Cardiac fibroblast (primary cell): ENCODE data around the gene CD22.

Source experiments
- DNase-seq, 2 donors: peaks; one replicate each; pipeline versions ENCODE4 v3.0.0 to v3.0.0-alpha.2; 2010; ENCODE audit warnings: low read depth in 2 of 2
- H3K4me3 ChIP-seq, 2 donors: replicated peaks in 1 of 2; 1 replicate in 1 of 2; 2 replicates in 1 of 2; pipeline ENCODE4 v1.5.1; 2011; ENCODE audit warnings: low read depth in 2 of 2, low read length in 2 of 2, mild to moderate bottlenecking in 2 of 2, moderate library complexity in 1 of 2
- CTCF ChIP-seq: IDR thresholded peaks from one replicate; pipeline ENCODE4 v1.5.1; 2011; ENCODE audit warnings: low read depth, mild to moderate bottlenecking, low read length, inconsistent platforms

CD22 gene

GRCh38 chr19:35301961-35302360 lies 27.0 kb upstream of the CD22 start:
- no peak overlapping the region for H3K4me3 ChIP-seq
- TF ChIP-seq CTCF: no peak
- no peak for DNase-seq

GRCh38 chr19:35302446-35302845 lies 26.5 kb upstream of the CD22 start:
- no peak for TF ChIP-seq CTCF
- H3K4me3 ChIP-seq: no peak overlapping the region
- DNase-seq: no peak

- TF ChIP-seq CTCF: no peak
- H3K4me3 ChIP-seq: no peak overlapping the region
Observed at GRCh38 chr19:35303357-35303915, 25.6 kb upstream of the CD22 start.

GRCh38 chr19:35304036-35304435 lies 25.0 kb upstream of the CD22 start:
- H3K4me3 ChIP-seq: no peak overlapping the region
- DNase-seq: no peak
- TF ChIP-seq CTCF: no peak

More at GRCh38 chr19:35303357-35303915, 25.6 kb upstream of the CD22 start:
- DNase-seq: no peak

- no peak overlapping the region for H3K4me3 ChIP-seq
- no peak for TF ChIP-seq CTCF
- DNase-seq: no peak
Observed at GRCh38 chr19:35305181-35305580, 23.8 kb upstream of the CD22 start.

- TF ChIP-seq CTCF: no peak
- no peak for DNase-seq
Observed at GRCh38 chr19:35306473-35307246, 22.3 kb upstream of the CD22 start.

More at GRCh38 chr19:35306473-35307246, 22.3 kb upstream of the CD22 start:
- no peak overlapping the region for H3K4me3 ChIP-seq
